A549 (cell line): ENCODE measurements around the gene VPS26B. TPM values are rescaled to one million over a fixed set of nuclear protein-coding genes. Genes with fewer than 3 reads are reported as not detected.

ENCODE experiments used
- ATAC-seq, 2 experiments: fragments of 200-7000 bp in 1 of 2; fragments of >200 bp in 1 of 2; cut with Nextera tagmentation in 1 of 2; cut with Tn5 transposase in 1 of 2; 3 replicates each; pipeline versions ENCODE4 v1.8.0 to v1.9.1; 2018 to 2020; ENCODE audit warnings: mild to moderate bottlenecking in 1 of 2, moderate library complexity in 1 of 2
- CTCF ChIA-PET: fragments of 300-600 bp; sonication (Branson Sonifier 250); formaldehyde crosslinking; extraction: SDS; loops from one replicate; lab custom pipeline; 2021; ENCODE audit warnings: antibody characterized with exemption, inconsistent platforms; lab: Yijun Ruan, JAX
- POLR2A ChIA-PET: fragments of 350-600 bp; formaldehyde crosslinking; extraction: SDS; loops from one replicate; lab custom pipeline; 2021; ENCODE audit warnings: antibody characterized with exemption, inconsistent platforms; lab: Yijun Ruan, JAX
- DNase-seq, 2 experiments: peaks; one replicate each; pipeline versions ENCODE4 v3.0.0 to v3.0.0-alpha.2; 2011 to 2016; ENCODE audit warnings: low read depth in 1 of 2, low spot score in 1 of 2
- FAIRE-seq: peaks from 2 replicates; lab custom pipeline; 2011; peaks lifted over from hg19 to GRCh38; lab: Jason Lieb, UNC
- H3K27ac ChIP-seq, 2 experiments: fragments of >200 bp; sonication (Bioruptor Twin); formaldehyde crosslinking; 3 replicates each; pipeline ENCODE4 v1.5.1; 2016 to 2017
- H3K4me1 ChIP-seq: fragments of >200 bp; sonication (Bioruptor Twin); formaldehyde crosslinking; 3 replicates; pipeline ENCODE4 v1.6.1; 2016
- H3K4me2 ChIP-seq: fragments of >200 bp; sonication (Bioruptor Twin); formaldehyde crosslinking; 3 replicates; pipeline ENCODE4 v1.6.1; 2016
- H3K4me3 ChIP-seq: fragments of >200 bp; sonication (Bioruptor Twin); formaldehyde crosslinking; 3 replicates; pipeline ENCODE4 v1.5.1; 2016
- H3K9me3 ChIP-seq: fragments of >200 bp; sonication (Bioruptor Twin); formaldehyde crosslinking; 3 replicates; pipeline ENCODE4 v1.6.1; 2016
- BHLHE40 ChIP-seq: IDR thresholded peaks from 2 replicates; pipeline ENCODE4 v1.6.1; 2012; ENCODE audit warnings: low read depth, low read length, inconsistent platforms
- CBX8 ChIP-seq: fragments of 200-600 bp; sonication (generic); IDR thresholded peaks from 2 replicates; pipeline ENCODE4 v1.6.1; 2016
- EP300 ChIP-seq, 2 experiments: fragments of >200 bp; sonication (Bioruptor Twin); formaldehyde crosslinking; IDR thresholded peaks; 2 replicates in 1 of 2; 3 replicates in 1 of 2; pipeline ENCODE4 v1.6.1; 2016 to 2017
- FOSB ChIP-seq: fragments of 250-450 bp; sonication (Bioruptor Pico); IDR thresholded peaks from 2 replicates; pipeline ENCODE4 v1.5.0; 2020; ENCODE audit warnings: mild to moderate bottlenecking, moderate library complexity
- FOSL2 ChIP-seq, 2 experiments: fragments of 450-650 bp in 1 of 2; fragments of >200 bp in 1 of 2; sonication (Bioruptor Twin) in 1 of 2; formaldehyde crosslinking; IDR thresholded peaks; 2 replicates each; pipeline versions ENCODE4 v1.5.0 to v1.6.1; 2016 to 2020; ENCODE audit warnings: mild to moderate bottlenecking in 1 of 2, moderate library complexity in 1 of 2
- HES2 ChIP-seq: fragments of >200 bp; sonication (Bioruptor Twin); formaldehyde crosslinking; IDR thresholded peaks from 2 replicates; pipeline ENCODE4 v1.6.1; 2016
- HOXA7 ChIP-seq: fragments of 250-450 bp; sonication (Bioruptor Pico); IDR thresholded peaks from 2 replicates; pipeline ENCODE4 v1.5.0; 2020; ENCODE audit warnings: mild to moderate bottlenecking, moderate library complexity
- KDM5A ChIP-seq: fragments of 200-600 bp; sonication (generic); IDR thresholded peaks from 2 replicates; pipeline ENCODE4 v1.6.1; 2016; ENCODE audit warnings: antibody characterized with exemption, mild to moderate bottlenecking
- NFE2L2 ChIP-seq: fragments of 150-350 bp; conservative IDR thresholded peaks from 2 replicates; pipeline ENCODE4 v1.6.1; 2014; ENCODE audit warnings: low read length
- NR3C1 ChIP-seq: fragments of >200 bp; sonication (Bioruptor Twin); formaldehyde crosslinking; IDR thresholded peaks from 3 replicates; pipeline ENCODE4 v1.6.1; 2017
- POLR2AphosphoS2 ChIP-seq: conservative IDR thresholded peaks from 2 replicates; pipeline ENCODE4 v1.6.1; 2012; ENCODE audit warnings: low read length, improper control_type of control experiment, inconsistent platforms
- RAD21 ChIP-seq, 2 experiments: fragments of >200 bp in 1 of 2; sonication (Bioruptor Twin) in 1 of 2; formaldehyde crosslinking in 1 of 2; IDR thresholded peaks in 1 of 2; conservative IDR thresholded peaks in 1 of 2; 2 replicates in 1 of 2; 3 replicates in 1 of 2; pipeline ENCODE4 v1.6.1; 2012 to 2018; ENCODE audit warnings: inconsistent platforms in 1 of 2
- RCOR1 ChIP-seq: fragments of 150-350 bp; IDR thresholded peaks from 2 replicates; pipeline ENCODE4 v1.6.1; 2014; ENCODE audit warnings: antibody characterized with exemption, low read length, low read depth
- SMC3 ChIP-seq: fragments of >200 bp; sonication (Bioruptor Twin); formaldehyde crosslinking; IDR thresholded peaks from 3 replicates; pipeline ENCODE4 v1.6.1; 2018; ENCODE audit warnings: inconsistent platforms
- ZC3H11A ChIP-seq: fragments of 450-650 bp; IDR thresholded peaks from 2 replicates; pipeline ENCODE4 v1.6.1; 2014; ENCODE audit warnings: antibody characterized with exemption, mild to moderate bottlenecking
- ZNF302 ChIP-seq: fragments of 250-450 bp; sonication (Bioruptor Pico); IDR thresholded peaks from 2 replicates; pipeline ENCODE4 v1.9.0; 2021; ENCODE audit warnings: inconsistent platforms, mild to moderate bottlenecking, moderate library complexity
- WGBS: methylation state at CpG from one replicate; pipeline ENCODE4 v1.1.6; 2017; ENCODE audit errors: missing lambda C conversion rate; 5-methylcytosine and 5-hydroxymethylcytosine counted together
- polyA plus RNA-seq, 4 experiments: library from polyadenylated mRNA; depleted of rRNA in 3 of 4; stranded (reverse); fragments of >200 nt; fragmentation: RNase III in 1 of 4; extraction: RNeasy Plus Mini Kit Qiagen cat#74134 plus additional on column Dnase treatment in 1 of 4; gene quantifications; 2 replicates in 3 of 4; 3 replicates in 1 of 4; pipeline ENCODE4 v1.2.3, GENCODE V29; 2011 to 2017
- TF ChIP-seq, protein P1 (sequence below): fragments of 250-450 bp; sonication (Bioruptor Pico); IDR thresholded peaks from 2 replicates; pipeline ENCODE4 v1.5.0; 2020; ENCODE audit warnings: low read depth, mild to moderate bottlenecking, moderate library complexity
- TF ChIP-seq, protein P2 (sequence below): IDR thresholded peaks from 2 replicates; pipeline ENCODE4 v1.6.1; 2012
- TF ChIP-seq, protein P3 (sequence below): fragments of 200-600 bp; sonication (generic); IDR thresholded peaks from 2 replicates; pipeline ENCODE4 v1.6.1; 2016; ENCODE audit warnings: antibody characterized with exemption, mild to moderate bottlenecking, moderate library complexity
- TF ChIP-seq, protein P4 (sequence below): fragments of >200 bp; sonication (Bioruptor Twin); formaldehyde crosslinking; IDR thresholded peaks from 3 replicates; pipeline ENCODE4 v1.6.1; 2016

VPS26B gene
- polyA plus RNA-seq, 2 of the 4 experiments (the other 2 are of a cell fraction) = 19.2 to 25.7 TPM

DNA sequence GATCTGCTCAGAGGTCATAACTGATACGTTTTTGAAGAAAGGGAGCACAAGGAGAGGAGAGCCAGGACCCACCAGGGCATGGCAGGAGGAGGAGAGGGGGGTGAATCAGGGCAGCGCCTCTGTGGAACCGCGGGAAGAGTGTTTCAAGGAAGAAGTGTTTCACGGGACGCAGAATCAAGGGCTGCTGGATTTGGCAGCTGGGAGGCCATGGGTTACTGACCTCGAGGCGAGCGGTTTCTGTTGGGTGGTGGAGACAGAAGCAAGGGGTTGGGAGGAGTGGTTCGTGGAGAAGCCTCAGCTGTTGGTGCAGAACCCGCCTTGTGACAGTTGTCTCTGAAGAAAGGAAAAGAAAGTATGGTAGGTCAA, 13.1 kb downstream of the VPS26B start:
- no peaks in the 10 kb centered on the region for H3K9me3 ChIP-seq
- POLR2A ChIA-PET = no interaction called here
- FAIRE-seq = no peak
- no peak for TF ChIP-seq EP300 (IDR thresholded peaks at IDR 0.05)
- TF ChIP-seq, protein P1, sequence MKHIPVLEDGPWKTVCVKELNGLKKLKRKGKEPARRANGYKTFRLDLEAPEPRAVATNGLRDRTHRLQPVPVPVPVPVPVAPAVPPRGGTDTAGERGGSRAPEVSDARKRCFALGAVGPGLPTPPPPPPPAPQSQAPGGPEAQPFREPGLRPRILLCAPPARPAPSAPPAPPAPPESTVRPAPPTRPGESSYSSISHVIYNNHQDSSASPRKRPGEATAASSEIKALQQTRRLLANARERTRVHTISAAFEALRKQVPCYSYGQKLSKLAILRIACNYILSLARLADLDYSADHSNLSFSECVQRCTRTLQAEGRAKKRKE = no peak
- TF ChIP-seq HOXA7 = no peak
- no peak for TF ChIP-seq BHLHE40
- no peak for DNase-seq
- CTCF ChIA-PET = no interaction called here
- 87% methylated on average over 11 of the region's 11 CpGs for WGBS
- no peak overlapping the region for H3K27ac ChIP-seq
- no peak for ATAC-seq
- H3K4me3 ChIP-seq = no peak overlapping the region
- no peak overlapping the region for H3K4me2 ChIP-seq
- no peaks in the 10 kb centered on the region for H3K4me1 ChIP-seq

GRCh38 chr11:134238956-134239355, 14.5 kb downstream of the VPS26B start:
- WGBS = 86% methylated on average over 5 of the region's 5 CpGs
- no peak overlapping the region for H3K27ac ChIP-seq
- no peak for ATAC-seq
- no peaks in the 10 kb centered on the region for H3K9me3 ChIP-seq
- CTCF ChIA-PET = no interaction called here
- no peak overlapping the region for H3K4me2 ChIP-seq
- POLR2A ChIA-PET = no interaction called here
- FAIRE-seq = no peak
- DNase-seq = no peak
- TF ChIP-seq SMC3 (no peak), RCOR1 (no peak), CBX8 (no peak), FOSB (CRISPR knock-in tag) (no peak), POLR2AphosphoS2 (no peak), BHLHE40 (no peak)
- TF ChIP-seq, protein P2, sequence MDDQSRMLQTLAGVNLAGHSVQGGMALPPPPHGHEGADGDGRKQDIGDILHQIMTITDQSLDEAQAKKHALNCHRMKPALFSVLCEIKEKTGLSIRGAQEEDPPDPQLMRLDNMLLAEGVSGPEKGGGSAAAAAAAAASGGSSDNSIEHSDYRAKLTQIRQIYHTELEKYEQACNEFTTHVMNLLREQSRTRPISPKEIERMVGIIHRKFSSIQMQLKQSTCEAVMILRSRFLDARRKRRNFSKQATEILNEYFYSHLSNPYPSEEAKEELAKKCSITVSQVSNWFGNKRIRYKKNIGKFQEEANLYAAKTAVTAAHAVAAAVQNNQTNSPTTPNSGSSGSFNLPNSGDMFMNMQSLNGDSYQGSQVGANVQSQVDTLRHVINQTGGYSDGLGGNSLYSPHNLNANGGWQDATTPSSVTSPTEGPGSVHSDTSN = no peak
- TF ChIP-seq, protein P3, sequence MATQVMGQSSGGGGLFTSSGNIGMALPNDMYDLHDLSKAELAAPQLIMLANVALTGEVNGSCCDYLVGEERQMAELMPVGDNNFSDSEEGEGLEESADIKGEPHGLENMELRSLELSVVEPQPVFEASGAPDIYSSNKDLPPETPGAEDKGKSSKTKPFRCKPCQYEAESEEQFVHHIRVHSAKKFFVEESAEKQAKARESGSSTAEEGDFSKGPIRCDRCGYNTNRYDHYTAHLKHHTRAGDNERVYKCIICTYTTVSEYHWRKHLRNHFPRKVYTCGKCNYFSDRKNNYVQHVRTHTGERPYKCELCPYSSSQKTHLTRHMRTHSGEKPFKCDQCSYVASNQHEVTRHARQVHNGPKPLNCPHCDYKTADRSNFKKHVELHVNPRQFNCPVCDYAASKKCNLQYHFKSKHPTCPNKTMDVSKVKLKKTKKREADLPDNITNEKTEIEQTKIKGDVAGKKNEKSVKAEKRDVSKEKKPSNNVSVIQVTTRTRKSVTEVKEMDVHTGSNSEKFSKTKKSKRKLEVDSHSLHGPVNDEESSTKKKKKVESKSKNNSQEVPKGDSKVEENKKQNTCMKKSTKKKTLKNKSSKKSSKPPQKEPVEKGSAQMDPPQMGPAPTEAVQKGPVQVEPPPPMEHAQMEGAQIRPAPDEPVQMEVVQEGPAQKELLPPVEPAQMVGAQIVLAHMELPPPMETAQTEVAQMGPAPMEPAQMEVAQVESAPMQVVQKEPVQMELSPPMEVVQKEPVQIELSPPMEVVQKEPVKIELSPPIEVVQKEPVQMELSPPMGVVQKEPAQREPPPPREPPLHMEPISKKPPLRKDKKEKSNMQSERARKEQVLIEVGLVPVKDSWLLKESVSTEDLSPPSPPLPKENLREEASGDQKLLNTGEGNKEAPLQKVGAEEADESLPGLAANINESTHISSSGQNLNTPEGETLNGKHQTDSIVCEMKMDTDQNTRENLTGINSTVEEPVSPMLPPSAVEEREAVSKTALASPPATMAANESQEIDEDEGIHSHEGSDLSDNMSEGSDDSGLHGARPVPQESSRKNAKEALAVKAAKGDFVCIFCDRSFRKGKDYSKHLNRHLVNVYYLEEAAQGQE = no peak
- TF ChIP-seq, all 56 proteins: peak for 0
- no peaks in the 10 kb centered on the region for H3K4me1 ChIP-seq
- H3K4me3 ChIP-seq = no peak overlapping the region

- ATAC-seq (no peak), DNase-seq (no peak), FAIRE-seq (no peak)
- WGBS = 66% methylated on average over 4 of the region's 6 CpGs
- H3K9me3 ChIP-seq = no peaks in the 10 kb centered on the region
- H3K27ac ChIP-seq = no peak overlapping the region
- POLR2A ChIA-PET = no interaction called here
- H3K4me3 ChIP-seq = no peak overlapping the region
- H3K4me1 ChIP-seq = no peaks in the 10 kb centered on the region
- CTCF ChIA-PET = interaction anchor here (2.1 kb wide), 1 partner anchor 16 kb away, joined by 6 read pairs; the partner anchor contains the start of genes NCAPD3 and VPS26B
- TF ChIP-seq ZNF302 (CRISPR knock-in tag) = no peak
- no peak for TF ChIP-seq NR3C1
- TF ChIP-seq, protein P4, sequence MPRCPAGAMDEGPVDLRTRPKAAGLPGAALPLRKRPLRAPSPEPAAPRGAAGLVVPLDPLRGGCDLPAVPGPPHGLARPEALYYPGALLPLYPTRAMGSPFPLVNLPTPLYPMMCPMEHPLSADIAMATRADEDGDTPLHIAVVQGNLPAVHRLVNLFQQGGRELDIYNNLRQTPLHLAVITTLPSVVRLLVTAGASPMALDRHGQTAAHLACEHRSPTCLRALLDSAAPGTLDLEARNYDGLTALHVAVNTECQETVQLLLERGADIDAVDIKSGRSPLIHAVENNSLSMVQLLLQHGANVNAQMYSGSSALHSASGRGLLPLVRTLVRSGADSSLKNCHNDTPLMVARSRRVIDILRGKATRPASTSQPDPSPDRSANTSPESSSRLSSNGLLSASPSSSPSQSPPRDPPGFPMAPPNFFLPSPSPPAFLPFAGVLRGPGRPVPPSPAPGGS = no peak
- TF ChIP-seq, protein P1 = no peak
- TF ChIP-seq NFE2L2 = no peak
- TF ChIP-seq FOSL2 (IDR thresholded peaks at IDR 0.05) = no peak
- no peak for TF ChIP-seq FOSL2 (CRISPR knock-in tag; IDR thresholded peaks at IDR 0.05)
- no peak for TF ChIP-seq HES2
- no peak for TF ChIP-seq ZC3H11A
- TF ChIP-seq KDM5A = no peak
- TF ChIP-seq RAD21 (conservative IDR thresholded peaks at IDR 0.05 in 1 of 2, IDR thresholded peaks at IDR 0.05 in 1 of 2) = no peak
- no peak overlapping the region for H3K4me2 ChIP-seq
Observed at GRCh38 chr11:134240592-134240991, 16.1 kb downstream of the VPS26B start.
